HG02852 (cell line): ENCODE results near the gene FRMD3.
"Not testable (repeated sequence)": the region's sequence is repeated elsewhere in the genome, so short reads cannot be mapped to it uniquely, and the experiment has no call there.

Experiments used
- ATAC-seq: cut with Tn5 transposase; IDR thresholded peaks from one replicate; pipeline ENCODE4 v1.9.1; 2021; ENCODE audit warnings: mild to moderate bottlenecking, moderate library complexity; ENCODE audit not compliant: unreplicated experiment

The FRMD3 gene

DNA sequence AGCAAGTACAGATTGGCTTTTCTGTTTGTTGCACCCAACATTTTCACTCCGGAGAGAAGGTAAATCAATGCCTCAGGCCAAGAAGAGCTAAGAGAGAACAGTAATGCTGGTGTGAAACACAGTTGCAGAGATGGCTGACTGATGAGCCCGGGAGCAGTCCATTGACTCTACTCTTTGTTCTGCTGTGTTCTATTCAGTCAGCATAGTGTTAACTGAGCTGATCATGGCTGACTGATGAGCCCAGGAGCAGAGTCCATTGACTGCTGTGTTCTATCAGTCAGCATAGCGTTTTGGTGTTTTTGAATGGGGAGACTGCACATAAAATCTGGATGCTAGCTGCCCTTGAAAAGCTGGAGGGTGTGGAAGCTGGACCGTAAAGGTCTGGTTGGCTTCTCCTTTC lies 141.4 kb downstream of the FRMD3 start:
- no peak for ATAC-seq

DNA sequence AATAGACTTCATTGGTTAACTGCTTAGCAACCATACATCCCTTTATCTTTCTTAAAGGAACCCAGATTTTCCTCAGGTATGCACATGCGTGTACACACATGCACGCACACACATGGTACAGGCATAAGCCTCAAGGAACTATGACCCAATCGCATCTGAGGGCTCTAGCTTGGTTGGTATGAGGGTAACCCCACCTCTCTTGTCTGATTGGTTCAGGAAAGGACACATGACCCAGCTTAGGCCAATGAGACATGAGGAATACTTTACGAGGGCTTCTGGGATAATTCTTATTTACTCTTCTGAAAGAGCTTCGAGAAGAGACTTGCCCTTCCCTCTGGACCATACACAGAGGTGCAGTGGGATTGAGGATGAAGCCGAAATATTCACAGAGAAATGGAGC lies 141.9 kb downstream of the FRMD3 start:
- ATAC-seq = no peak

DNA sequence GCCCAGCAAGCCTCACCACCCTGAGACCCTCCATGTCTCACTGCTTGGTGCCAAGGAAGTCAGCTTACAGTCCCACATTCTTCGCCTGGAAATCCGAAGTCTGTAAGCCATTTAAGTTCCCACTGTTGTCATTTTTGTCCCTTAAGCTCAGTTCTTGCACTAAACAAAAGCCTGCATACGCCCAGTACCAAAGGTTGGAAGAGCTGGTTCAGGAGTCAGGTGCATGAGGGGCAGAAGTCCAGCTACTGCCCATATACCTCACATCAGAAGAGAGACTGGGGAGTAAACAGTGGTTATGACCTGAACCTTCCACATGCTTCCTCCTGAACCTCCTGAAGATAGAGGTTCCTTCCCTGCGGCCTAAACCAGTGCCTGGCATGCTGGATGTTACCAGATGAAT lies 146.0 kb downstream of the FRMD3 start:
- no peak for ATAC-seq

DNA sequence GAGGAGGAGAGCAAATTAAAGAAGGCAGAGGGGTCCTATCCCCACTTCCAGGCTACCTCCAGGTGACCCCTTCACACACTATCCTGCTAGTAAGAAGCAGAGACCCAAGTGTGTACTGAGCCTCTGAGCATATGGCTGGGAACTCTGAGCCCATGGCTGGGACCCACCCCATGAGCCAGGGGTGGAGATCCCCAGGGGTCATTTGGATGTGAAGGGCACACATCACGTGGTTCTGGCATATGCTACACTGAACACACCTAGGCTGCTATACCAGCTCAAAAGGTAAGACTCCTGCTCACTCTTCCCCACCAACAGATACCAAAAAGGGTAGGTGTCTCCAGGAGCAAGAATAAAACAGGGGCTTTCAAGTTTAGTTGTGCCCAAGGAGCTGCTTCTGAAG lies 149.9 kb downstream of the FRMD3 start:
- no peak for ATAC-seq

DNA sequence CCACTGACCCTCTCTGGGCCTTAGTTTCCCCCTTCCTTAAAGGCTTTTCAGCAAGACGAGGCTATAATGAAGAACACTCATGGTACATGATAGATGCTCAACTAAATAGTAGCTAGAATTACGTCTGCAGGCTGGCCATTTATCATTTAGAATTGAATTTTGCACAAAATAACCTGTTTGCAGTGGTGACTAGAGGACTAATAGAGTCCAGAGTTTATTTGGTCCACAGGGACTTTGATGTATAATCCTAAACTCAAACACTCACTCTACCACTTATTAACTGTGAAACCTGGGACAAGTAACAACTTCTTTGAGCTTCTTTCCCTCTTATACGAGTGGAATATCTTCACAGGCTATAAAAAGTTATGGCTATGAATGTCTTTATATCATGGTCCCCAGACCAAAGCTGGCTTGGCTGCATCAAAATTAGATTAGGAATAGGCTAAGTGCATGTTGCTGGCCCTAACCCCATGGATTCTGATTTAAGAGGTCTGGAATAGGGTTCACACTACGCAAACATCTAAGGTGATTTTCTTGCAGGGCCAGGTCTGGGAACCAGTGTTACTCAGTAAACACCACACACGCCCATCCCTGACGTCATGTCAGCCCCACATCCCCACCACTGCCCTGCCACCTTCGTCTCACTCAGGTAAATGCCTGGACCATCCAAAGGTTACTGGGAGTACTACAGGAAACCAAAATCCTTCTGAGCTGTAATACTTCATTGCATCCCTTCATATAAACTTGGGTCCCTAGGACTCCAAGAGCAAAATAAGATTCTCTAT lies 150.6 kb downstream of the FRMD3 start:
- ATAC-seq = no peak

DNA sequence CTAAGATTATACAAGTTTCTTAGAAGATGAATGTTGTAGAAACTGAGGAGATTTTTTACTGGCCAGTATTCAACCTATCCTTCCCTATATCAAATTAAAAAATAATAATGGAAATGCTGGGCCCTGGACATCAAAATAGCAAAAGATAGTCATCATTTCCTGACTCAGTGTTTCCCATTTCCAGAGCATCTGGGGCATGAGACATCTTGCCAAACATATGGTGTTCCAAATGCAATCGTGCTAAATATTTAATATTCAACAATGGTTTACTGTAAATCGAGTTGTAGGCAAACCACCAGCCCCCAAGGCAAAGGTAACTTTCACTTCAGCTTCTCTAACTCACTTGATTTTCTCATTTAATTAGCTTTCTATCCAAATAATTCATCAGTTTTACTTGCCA lies 152.9 kb downstream of the FRMD3 start:
- ATAC-seq = no peak

DNA sequence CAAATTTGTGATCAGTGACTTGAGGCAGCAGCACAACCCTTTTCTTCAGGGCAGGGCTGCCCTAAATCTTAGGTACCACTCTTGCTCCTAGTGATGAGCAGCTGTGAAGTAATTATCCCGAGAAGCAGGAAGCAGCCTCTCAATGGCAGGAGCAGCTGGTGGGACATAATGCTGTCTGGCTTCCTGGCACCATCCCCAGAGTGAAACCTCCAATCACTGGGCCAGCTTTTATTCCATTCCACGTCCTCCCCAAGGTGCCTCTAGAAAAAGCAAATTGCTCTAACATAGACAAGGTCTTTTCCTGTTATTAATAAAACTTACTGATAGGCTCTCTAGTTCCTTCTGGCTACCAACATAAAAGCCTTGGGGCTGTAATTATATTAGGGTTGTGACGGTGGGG lies 154.0 kb downstream of the FRMD3 start:
- no peak for ATAC-seq

DNA sequence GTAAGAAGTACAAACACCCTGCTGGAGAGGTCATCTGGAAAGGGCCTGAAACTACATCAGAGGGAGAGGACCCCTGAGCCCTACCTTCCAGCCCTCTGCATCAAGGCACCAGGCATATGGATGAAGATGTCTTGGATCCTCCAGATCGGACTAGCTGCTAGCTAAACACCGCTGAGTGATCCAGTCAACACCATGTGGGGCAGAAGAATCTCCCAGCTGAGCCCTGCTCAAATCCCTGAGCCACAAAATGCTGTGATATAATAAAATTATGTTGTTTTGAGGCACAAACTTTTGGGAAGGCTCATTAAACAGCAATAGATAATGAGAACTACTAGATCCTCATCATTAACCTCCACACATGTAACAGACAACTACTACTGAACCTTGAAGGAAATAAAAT lies 155.2 kb downstream of the FRMD3 start:
- no peak for ATAC-seq

DNA sequence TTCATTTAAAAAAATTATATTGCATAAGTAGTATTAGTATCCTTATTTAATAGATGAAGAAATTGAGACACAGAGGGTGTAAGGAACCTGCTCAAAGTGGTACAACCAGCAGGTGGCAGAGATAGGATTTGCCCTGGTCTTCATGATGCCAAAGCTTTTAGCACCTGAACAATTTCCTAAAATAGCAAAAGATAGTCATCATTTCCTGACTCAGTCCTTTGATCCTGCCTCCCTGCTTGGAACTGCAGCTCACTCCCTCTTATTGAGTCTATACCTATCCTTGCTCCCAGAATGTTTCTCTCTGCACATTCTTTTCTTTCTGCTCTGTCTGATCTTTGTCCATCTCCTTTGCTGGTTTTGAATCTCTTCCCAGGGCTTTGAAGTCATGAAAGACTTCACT lies 155.8 kb downstream of the FRMD3 start:
- ATAC-seq = no peak

DNA sequence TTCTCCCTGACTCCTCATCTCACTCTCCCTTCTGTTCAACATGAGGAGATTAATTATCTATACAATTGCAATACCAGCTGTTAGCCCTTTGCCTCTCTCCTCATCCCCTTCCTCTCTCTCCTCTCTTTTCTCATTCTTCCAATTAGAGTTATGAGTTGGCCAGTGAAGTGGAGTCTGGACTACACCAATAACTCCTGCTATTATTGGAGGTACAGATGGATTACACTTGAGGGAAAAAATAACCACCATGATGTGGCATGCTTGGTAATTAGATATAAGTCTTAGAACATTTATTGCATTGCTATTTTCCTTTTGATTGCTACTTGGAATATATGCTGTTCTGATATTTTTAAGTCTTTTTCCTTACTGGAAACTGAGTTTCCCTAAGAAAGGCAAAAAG lies 159.2 kb downstream of the FRMD3 start:
- no peak for ATAC-seq

DNA sequence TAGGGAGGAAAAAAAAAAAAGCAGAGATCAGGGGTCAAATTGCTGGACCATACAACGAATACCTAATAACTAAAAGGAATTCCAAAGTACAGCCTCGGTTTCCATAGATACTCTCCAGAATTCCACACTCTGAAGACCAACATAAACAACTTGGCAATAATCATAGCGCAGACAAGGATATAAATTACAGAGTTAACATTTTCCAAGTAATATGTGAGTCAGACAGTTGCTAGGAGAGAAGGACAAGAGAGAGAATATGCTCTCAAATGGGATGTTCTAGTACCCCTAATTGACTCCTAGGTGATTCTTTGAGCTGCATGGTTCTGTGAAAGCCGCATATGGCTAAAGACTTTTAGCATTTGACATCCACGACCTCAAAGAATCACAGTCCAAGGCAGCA lies 165.2 kb downstream of the FRMD3 start:
- no peak for ATAC-seq

DNA sequence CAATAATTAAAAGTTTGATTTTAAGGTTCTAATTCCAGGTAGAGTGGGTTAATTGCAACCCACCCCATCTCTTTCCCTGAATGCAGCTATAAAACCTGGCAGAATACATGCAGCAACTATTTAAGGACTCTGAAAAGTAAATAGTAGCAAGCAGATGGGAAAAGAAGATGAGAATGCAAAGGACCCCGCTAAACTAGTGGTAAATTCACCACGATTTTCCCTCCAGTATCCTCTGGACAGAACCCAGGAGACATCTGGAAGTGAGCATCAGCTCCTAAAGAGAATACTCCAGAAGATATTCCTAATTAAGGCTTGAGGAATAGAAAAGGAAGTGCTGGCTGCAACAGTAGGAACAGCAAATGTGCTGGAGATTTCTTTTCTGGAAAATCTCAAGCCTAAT lies 170.9 kb downstream of the FRMD3 start:
- no peak for ATAC-seq

DNA sequence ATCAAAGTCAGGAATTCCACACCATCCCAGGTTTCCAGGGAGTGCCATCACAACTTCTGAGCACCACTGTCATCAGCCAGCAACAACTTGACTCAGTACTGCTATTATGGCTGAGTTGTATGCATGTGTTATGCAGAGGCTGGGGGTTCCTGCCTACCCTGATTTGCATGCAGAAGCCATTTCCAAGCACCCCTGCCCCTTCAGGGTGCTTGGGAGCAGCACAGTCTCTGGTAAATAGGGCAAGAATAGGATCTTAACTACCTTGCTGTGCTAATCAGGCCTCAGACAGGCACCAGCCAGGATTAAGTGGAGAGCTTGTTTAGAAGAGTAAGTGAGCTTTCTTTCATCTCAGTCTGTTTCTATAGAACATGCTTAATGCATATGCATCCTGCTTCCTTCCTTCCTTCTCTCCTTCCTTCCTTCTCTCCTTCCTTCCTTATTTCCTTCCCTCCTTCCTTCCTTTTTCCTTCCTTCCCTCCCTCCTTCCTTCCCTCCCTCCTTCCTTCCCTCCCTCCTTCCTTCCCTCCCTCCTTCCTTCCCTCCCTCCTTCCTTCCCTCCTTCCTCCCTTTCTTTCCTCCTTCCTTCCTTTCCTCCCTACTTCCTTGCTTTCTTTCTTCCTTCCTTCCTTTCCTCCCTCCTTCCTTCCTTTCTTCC lies 175.7 kb downstream of the FRMD3 start:
- no peak for ATAC-seq

DNA sequence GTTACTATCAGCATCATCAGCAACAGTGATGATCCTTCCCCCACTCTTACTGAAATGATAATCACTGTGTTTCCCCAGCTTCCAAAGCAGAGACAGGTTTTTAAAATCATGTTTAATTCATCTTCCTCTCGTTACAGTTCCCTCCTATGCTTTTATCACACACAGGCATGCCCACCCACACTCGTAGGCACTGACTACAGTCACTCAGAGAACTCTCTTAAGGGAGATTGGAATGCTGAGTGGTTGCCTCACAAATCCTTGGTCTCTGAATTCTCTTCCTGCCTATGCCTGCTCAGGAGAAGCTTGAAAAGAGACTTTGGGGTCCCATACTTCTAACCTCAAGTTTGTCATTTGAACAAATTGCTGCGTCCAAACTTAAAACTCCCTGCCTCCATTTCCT lies 179.2 kb downstream of the FRMD3 start:
- no peak for ATAC-seq

DNA sequence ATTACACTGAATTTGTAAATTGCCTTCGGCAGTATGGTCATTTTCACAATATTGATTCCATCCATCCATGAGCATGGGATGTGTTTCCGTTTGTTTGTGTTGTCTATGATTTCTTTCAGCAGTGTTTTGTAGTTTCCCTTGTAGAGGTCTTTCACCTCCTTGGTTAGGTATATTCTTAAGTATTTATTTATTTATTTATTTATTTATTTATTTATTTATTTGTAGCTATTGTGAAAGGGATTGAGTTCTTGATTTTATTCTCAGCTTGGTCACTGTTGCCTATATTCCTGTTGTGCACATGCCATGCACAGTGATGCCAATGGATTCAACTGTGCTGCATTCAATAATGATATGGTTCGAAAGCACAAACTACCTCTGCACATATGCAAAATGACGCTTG lies 179.7 kb downstream of the FRMD3 start:
- not testable (repeated sequence) for ATAC-seq

DNA sequence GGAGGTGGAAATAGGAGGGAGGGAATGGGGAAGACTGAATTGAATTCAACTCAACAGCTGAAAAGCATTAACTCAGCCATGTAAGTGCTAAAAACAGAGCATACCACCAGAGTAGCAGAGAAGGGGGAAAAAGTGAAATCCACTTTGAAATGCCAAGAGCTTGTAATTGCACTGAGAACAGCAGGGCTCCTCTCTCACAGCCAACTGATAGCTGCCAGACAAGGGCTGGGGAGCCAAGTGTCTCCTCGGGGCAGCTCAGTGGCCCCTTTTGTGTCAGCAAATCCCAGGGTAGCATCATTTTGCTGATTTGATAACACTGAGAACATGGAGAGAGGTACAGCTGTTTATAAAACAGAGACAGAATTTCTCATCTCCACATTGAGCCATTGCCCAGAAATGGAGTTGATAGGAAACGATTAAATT lies 182.5 kb downstream of the FRMD3 start:
- ATAC-seq = no peak

DNA sequence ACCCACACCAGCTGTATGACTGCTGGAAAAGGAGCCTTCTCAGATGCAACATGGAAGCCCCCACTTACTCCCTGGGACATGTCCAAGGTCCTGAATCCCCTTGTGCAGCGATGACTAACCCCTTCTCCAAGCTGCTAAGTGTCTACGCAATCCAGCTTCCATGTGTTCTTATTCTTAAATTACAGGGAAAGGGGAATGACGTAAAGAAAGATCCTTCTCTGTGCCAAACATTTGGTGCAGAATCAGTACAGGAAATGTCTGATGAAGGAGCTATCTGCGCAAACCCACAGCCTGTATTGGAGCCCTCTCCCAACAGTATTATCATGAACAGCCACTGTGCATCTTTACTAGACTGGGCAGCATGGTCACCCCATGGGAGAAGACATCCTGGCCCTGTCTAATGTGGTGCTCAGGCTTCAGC lies 183.2 kb downstream of the FRMD3 start:
- no peak for ATAC-seq

DNA sequence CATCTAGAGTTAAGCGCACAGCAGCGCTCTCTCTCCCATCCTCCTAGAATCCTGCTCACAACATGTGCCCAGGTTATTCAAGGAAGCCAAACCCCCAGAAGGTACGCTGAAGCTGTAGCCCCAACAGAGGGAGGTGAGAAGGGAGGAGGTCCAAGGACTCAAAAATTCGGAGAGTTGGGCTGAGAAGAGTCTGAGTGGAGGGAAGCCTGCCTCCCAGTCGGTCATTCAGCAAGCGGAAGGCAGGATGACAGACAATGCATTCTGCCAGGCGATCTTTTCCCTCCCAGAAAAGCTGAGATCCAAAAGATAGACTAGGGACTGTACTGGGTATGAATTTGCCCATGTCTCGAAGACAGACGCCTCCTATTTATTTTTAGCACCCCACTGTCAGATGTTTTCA lies 189.2 kb downstream of the FRMD3 start:
- no peak for ATAC-seq

DNA sequence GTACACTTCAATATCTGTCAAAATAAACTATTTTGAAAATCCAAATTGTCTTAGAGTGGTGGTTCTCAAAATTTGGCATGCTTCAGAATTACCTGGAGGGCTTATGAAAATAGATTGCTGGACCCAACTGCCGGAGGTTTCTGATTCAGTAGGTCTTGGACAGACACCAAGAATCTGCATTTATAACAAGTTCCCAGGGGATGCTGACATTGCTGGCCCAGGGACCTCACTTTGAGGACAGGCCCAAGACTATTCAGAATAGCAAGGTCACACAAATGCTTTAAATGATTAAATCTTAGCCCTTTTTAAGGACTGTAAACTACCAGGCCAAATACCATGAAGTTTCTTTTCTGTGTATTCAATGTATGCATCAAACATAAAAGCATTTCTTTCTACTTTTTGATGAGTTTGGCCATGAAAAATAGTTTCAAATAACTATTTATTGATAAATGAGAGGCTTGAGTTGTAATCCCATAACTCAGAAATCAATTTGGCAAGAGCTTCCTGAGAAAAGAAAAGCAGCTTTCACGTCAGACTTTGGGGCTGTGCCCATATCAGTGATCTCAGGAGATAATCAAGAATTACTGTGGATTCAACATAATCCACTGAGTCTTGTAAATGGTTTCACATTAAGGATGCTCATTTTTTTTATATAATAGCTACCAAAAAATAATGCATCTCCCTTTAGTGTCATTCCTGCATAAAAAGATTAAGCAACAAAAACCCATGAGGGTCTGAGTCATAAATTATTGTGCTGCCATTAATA lies 191.4 kb downstream of the FRMD3 start:
- ATAC-seq = no peak

DNA sequence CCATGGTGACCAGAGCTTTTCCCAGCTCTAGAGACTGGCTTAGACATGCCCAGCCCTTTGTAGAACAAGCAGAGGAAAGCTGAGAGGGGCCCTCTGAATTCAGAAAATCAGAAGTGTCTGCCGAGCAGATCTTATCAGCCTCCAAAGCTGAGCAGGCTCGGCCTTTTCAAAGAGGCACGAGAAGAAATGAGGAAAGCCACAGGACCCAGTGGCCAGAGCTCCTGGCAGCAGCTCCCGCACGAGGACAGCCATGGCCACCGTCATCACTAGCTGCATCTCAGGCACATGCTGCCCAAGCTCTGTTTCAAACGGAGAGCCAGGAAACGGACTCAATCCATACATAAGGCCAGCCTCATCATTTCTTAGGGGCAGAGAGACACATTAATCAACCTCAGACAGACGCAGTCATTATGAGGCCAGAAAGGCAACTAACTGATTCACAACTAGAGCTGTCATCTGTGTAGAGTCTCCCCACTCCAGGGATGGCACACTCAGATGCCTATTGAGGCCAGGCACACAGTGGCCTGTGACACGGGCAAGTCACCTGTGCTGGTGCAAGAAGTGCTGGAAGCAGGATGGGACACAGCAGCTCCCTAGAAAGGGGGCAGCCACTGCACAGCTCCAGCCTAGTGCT lies 194.7 kb downstream of the FRMD3 start:
- no peak for ATAC-seq

DNA sequence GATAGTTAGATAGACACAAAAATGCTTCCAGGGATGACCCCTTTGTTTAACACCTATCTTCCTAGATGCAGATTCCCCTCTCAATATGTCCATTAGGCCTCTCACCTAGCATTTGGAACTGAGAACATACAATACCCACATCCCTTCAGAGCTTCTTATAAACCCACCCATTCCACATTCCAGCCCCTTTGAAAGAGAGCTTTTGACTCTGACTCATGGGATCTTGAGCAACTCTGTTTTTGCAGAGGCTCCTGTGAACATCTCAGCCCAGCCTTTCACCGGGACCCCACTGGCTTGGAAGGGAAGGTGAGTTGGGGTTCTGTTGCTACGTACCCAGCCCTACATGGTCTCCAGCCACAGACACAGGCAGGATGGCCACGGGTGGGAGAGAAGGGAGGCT lies 195.5 kb downstream of the FRMD3 start:
- no peak for ATAC-seq

DNA sequence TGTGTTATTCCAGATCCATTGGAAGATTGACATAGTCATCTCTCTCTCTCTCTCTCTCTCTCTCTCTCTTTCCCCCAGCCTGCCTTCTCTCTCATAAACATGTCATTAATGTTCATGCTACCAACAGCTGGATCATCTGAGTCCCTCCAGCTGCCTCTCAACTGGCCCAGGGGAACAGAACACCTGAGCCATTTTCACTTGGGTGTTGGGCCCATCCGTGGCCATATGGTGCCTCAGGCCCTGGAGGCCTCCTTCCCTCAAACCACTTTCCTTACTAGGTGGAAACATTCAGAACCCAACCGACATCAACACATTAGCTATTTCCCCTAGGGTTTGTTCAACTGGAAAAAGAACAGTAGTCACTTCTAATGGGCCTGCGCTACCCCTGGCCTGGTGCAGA lies 196.2 kb downstream of the FRMD3 start:
- no peak for ATAC-seq
